ENCODE measurements around the gene FAM9C. TPM values are rescaled to one million over a fixed set of nuclear protein-coding genes. Genes with fewer than 3 reads are reported as not detected.
A peak's percentile ranks its signal among the peaks of the same experiment; 100 is the strongest.

FAM9C gene
- total and polyA plus RNA-seq, 9 of the 15 experiments (the other 6 are each of a cell fraction or from before 2014, with no cell fraction given) = not detected

GRCh38 chrX:13082206-13083065 is 38.0 kb upstream of the FAM9C start:
- H3K9ac ChIP-seq (ENCODE audit: insufficient read depth in 1 of 2, low read depth in 2 of 2, low read length in 2 of 2) = no peak overlapping the region

More at GRCh38 chrX:13082206-13083065, 38.0 kb upstream of the FAM9C start:
- H3K36me3 ChIP-seq (ENCODE audit: control insufficient read depth, insufficient read depth, low read length) = no peaks in the 10 kb centered on the region
- no peak overlapping the region for H3K4me2 ChIP-seq (ENCODE audit: insufficient read depth, low read length)
- H3K79me2 ChIP-seq (ENCODE audit: control insufficient read depth, insufficient read depth, low read length) = no peaks in the 10 kb centered on the region
- no peaks in the 10 kb centered on the region for H3K9me1 ChIP-seq (ENCODE audit: control insufficient read depth, insufficient read depth, low read length)
- DNase-seq (ENCODE audit: extremely low read depth in 1 of 4, low spot score in 3 of 4) (no peak), FAIRE-seq (no peak), ATAC-seq (no peak)
- intact Hi-C loops (cut with micrococcal nuclease) = no loop called here
- H3K9me3 ChIP-seq (replicated peaks; ENCODE audit: control insufficient read depth, insufficient read depth, low read depth, low read length) = no peaks in the 10 kb centered on the region
- peak overlapping the region; percentile 26 for H2AFZ ChIP-seq (ENCODE audit: low read depth, low read length)
- ChIA-PET CTCF (ENCODE audit: low intra/inter-chr PET ratio) (no interaction called here), POLR2A (interaction anchor here (0.5 to 1.5 kb wide), 2 partner anchors 11 to 114 kb away, joined by 3 to 4 read pairs; no protein-coding TSS in a partner anchor)
- TF ChIP-seq IRF1 (CRISPR knock-in tag; IDR thresholded peaks at IDR 0.05; ENCODE audit: borderline replicate concordance) = no peak
- in situ Hi-C loops (cut with MboI) = no loop called here
- H3K27me3 ChIP-seq (ENCODE audit: control insufficient read depth in 2 of 2, insufficient read depth in 2 of 2, low read length in 2 of 2) = no peaks in the 10 kb centered on the region
- WGBS (ENCODE audit: insufficient coverage, low coverage, missing lambda C conversion rate) = 61% methylated on average over 10 of the region's 11 CpGs
- BruUV-seq (replicated peaks) = no TSS peak
- no peaks in the 10 kb centered on the region for H4K20me1 ChIP-seq (replicated peaks; ENCODE audit: control insufficient read depth, insufficient read depth, low read length)
- no peak overlapping the region for H3K27ac ChIP-seq (ENCODE audit: extremely low read depth, low read depth, low read length)
- H3K4me3 ChIP-seq = no peak overlapping the region
- H3K4me1 ChIP-seq (replicated peaks in 1 of 2; ENCODE audit: control insufficient read depth in 2 of 2, insufficient read depth in 2 of 2, low read length in 2 of 2) = peaks cover 0 to 9% of the 10 kb centered on the region in 2 experiments; a peak in 3 of 5 replicates
